GM12878 (cell line): ENCODE measurements around the gene ATP10D. TPM values are rescaled to one million over a fixed set of nuclear protein-coding genes. Genes with fewer than 3 reads are reported as not detected.

Source experiments
- ATF2 ChIP-seq: IDR thresholded peaks from 2 replicates; pipeline ENCODE4 v1.6.1; 2012; ENCODE audit warnings: low read length, inconsistent platforms
- ATF3 ChIP-seq: IDR thresholded peaks from 2 replicates; pipeline ENCODE4 v1.6.1; 2011; ENCODE audit warnings: low read depth, mild to moderate bottlenecking, low read length, moderate library complexity, borderline replicate concordance; ENCODE audit errors: extremely low read depth
- BACH1 ChIP-seq: fragments of 450-650 bp; IDR thresholded peaks from 2 replicates; pipeline ENCODE4 v1.6.1; 2017; ENCODE audit warnings: mild to moderate bottlenecking, borderline replicate concordance
- BCL11A ChIP-seq: IDR thresholded peaks from 2 replicates; pipeline ENCODE4 v1.6.1; 2011; ENCODE audit warnings: low read depth, low read length
- BCLAF1 ChIP-seq: fragments of 450-650 bp; IDR thresholded peaks from 2 replicates; pipeline ENCODE4 v1.6.1; 2017; ENCODE audit warnings: antibody characterized with exemption, mild to moderate bottlenecking, moderate library complexity
- BMI1 ChIP-seq: fragments of 450-650 bp; IDR thresholded peaks from 2 replicates; pipeline ENCODE4 v1.6.1; 2016; ENCODE audit warnings: mild to moderate bottlenecking, moderate library complexity, borderline replicate concordance
- CEBPB ChIP-seq, 2 experiments: fragments of 150-350 bp in 1 of 2; IDR thresholded peaks; 2 replicates each; pipeline ENCODE4 v1.6.1; 2012 to 2014; ENCODE audit warnings: low read depth in 2 of 2, low read length in 2 of 2, borderline replicate concordance in 1 of 2, inconsistent platforms in 1 of 2
- DPF2 ChIP-seq: fragments of 450-650 bp; IDR thresholded peaks from 2 replicates; pipeline ENCODE4 v1.6.1; 2017; ENCODE audit warnings: mild to moderate bottlenecking
- EP300 ChIP-seq, 2 experiments: fragments of 150-350 bp in 1 of 2; IDR thresholded peaks; 2 replicates each; pipeline ENCODE4 v1.6.1; 2011 to 2012; ENCODE audit warnings: low read depth in 2 of 2, low read length in 2 of 2, borderline replicate concordance in 1 of 2, improper control_type of control experiment in 1 of 2, inconsistent platforms in 1 of 2; ENCODE audit not compliant: control insufficient read depth in 1 of 2
- IRF4 ChIP-seq: IDR thresholded peaks from 2 replicates; pipeline ENCODE4 v1.6.1; 2011; ENCODE audit warnings: low read depth, low read length
- MLLT1 ChIP-seq: fragments of 450-650 bp; IDR thresholded peaks from 2 replicates; pipeline ENCODE4 v1.6.1; 2016; ENCODE audit warnings: mild to moderate bottlenecking
- NR2C1 ChIP-seq: fragments of 450-650 bp; IDR thresholded peaks from 2 replicates; pipeline ENCODE4 v1.6.1; 2017; ENCODE audit warnings: antibody characterized with exemption, mild to moderate bottlenecking, moderate library complexity
- NR2F1 ChIP-seq: fragments of 450-650 bp; conservative IDR thresholded peaks from 2 replicates; pipeline ENCODE4 v1.6.1; 2017; ENCODE audit warnings: mild to moderate bottlenecking
- PML ChIP-seq: IDR thresholded peaks from 2 replicates; pipeline ENCODE4 v1.6.1; 2012; ENCODE audit warnings: low read length, inconsistent platforms
- POLR2AphosphoS5 ChIP-seq: IDR thresholded peaks from 2 replicates; pipeline ENCODE4 v1.6.1; 2011; ENCODE audit warnings: mild to moderate bottlenecking, low read length, inconsistent platforms
- RFX5 ChIP-seq: IDR thresholded peaks from 2 replicates; pipeline ENCODE4 v1.6.1; 2011; ENCODE audit warnings: low read depth, low read length, improper control_type of control experiment
- RUNX3 ChIP-seq: IDR thresholded peaks from 2 replicates; pipeline ENCODE4 v1.6.1; 2012; ENCODE audit warnings: low read length, inconsistent platforms
- SKIL ChIP-seq: fragments of 450-650 bp; IDR thresholded peaks from 2 replicates; pipeline ENCODE4 v1.6.1; 2017; ENCODE audit warnings: mild to moderate bottlenecking, low read depth, inconsistent platforms; ENCODE audit not compliant: poor library complexity, severe bottlenecking
- SMARCA5 ChIP-seq: fragments of 450-650 bp; IDR thresholded peaks from 2 replicates; pipeline ENCODE4 v1.6.1; 2017; ENCODE audit warnings: mild to moderate bottlenecking
- SPI1 ChIP-seq: IDR thresholded peaks from 2 replicates; pipeline ENCODE4 v1.6.1; 2011; ENCODE audit warnings: low read depth, mild to moderate bottlenecking, low read length, moderate library complexity, borderline replicate concordance; ENCODE audit not compliant: insufficient read depth
- YY1 ChIP-seq: IDR thresholded peaks from 2 replicates; pipeline ENCODE4 v1.6.1; 2011; ENCODE audit warnings: low read depth, mild to moderate bottlenecking, low read length
- ZNF217 ChIP-seq: fragments of 450-650 bp; IDR thresholded peaks from 2 replicates; pipeline ENCODE4 v1.6.1; 2017; ENCODE audit warnings: antibody characterized with exemption, mild to moderate bottlenecking
- polyA plus RNA-seq, 11 experiments: library from polyadenylated mRNA; depleted of rRNA in 4 of 11; unstranded in 6 of 11; stranded (reverse) in 5 of 11; fragments of >200 nt; fragmentation: Nextera tagmentation in 4 of 11; fragmentation: Illumina TruSeq in 1 of 11; extraction: Ambion mirVana in 4 of 11; extraction: Trizol in 1 of 11; gene quantifications; 1 replicate in 1 of 11; 2 replicates in 10 of 11; pipeline versions ENCODE4 v1.2.1 to v1.2.3, GENCODE V29; 2011 to 2016; ENCODE audit warnings: inconsistent platforms in 2 of 11, missing spikeins in 2 of 11, low read depth in 1 of 11
- total RNA-seq, 4 experiments: library from RNA; depleted of rRNA in 3 of 4; stranded (reverse); fragments of >200 nt in 3 of 4; fragmentation: Illumina TruSeq in 1 of 4; extraction: Trizol in 1 of 4; gene quantifications; 2 replicates each; pipeline versions ENCODE4 v1.2.1 to v1.2.3, GENCODE V29; 2013 to 2021

The ATP10D gene
- total and polyA plus RNA-seq, 10 of the 15 experiments (the other 5 are each of a cell fraction or from before 2014, with no cell fraction given), result 10.2 to 50.3 (median 19.1) TPM

GRCh38 chr4:47519239-47519883 lies 34.3 kb downstream of the ATP10D start (continued):
- TF ChIP-seq BCLAF1 (no peak), EP300 (IDR thresholded peaks at IDR 0.05; ENCODE audit: borderline replicate concordance in 1 of 2, control insufficient read depth in 1 of 2, low read depth in 2 of 2, low read length in 2 of 2) (peak in 1 of 2 experiments; percentile 87; a peak in 2 of 4 replicates), NR2F1 (peak; percentile 78), IRF4 (peak; percentile 78), BMI1 (peak; percentile 66; the same call in 1 of the 2 replicates), MLLT1 (peak; percentile 69), BCL11A (peak; percentile 64), NR2C1 (peak; percentile 68), ZNF217 (peak; percentile 77), SPI1 (peak; percentile 95), CEBPB (IDR thresholded peaks at IDR 0.05; ENCODE audit: borderline replicate concordance in 1 of 2, low read depth in 2 of 2, low read length in 2 of 2) (no peak), RFX5 (no peak), ATF3 (no peak), SMARCA5 (no peak), YY1 (0 out of 2 replicates have a peak, but pooled peaks have one; percentile 15), DPF2 (peak; percentile 93), BACH1 (peak; percentile 86; the same call in 1 of the 2 replicates), SKIL (peak; percentile 87), POLR2AphosphoS5 (no peak), RUNX3 (peak; percentile 93), ATF2 (peak; percentile 69; the same call in 1 of the 2 replicates), PML (peak; percentile 32; the same call in 1 of the 2 replicates)
